Esophagus squamous epithelium (tissue), 5 donors: ENCODE results near the gene KLHL29. TPM values are rescaled to one million over a fixed set of nuclear protein-coding genes. Genes with fewer than 3 reads are reported as not detected.

Experiments
- DNase-seq: peaks from one replicate; lab custom pipeline; 2025; lab: John Stamatoyannopoulos, UW
- H3K27ac ChIP-seq, 4 donors: fragments of 200-600 bp; sonication (generic); one replicate each; pipeline ENCODE4 v1.5.1; 2016 to 2019; ENCODE audit warnings: mild to moderate bottlenecking in 1 of 4
- H3K27me3 ChIP-seq, 4 donors: fragments of 200-600 bp; sonication (generic); 1 replicate in 3 of 4; 2 replicates in 1 of 4; pipeline versions ENCODE4 v1.5.1 to v1.6.0; 2017 to 2021; ENCODE audit warnings: antibody characterized with exemption in 1 of 4
- H3K36me3 ChIP-seq, 3 donors: fragments of 200-600 bp; sonication (generic); one replicate each; pipeline ENCODE4 v1.5.1; 2016 to 2019
- H3K4me1 ChIP-seq, 3 donors: fragments of 200-600 bp; sonication (generic); one replicate each; pipeline ENCODE4 v1.5.1; 2017 to 2019
- H3K4me3 ChIP-seq, 4 donors: fragments of 200-600 bp; sonication (generic); 1 replicate in 3 of 4; 2 replicates in 1 of 4; pipeline ENCODE4 v1.5.1; 2016 to 2019; ENCODE audit warnings: mild to moderate bottlenecking in 2 of 4, moderate library complexity in 1 of 4
- H3K9me3 ChIP-seq, 3 donors: fragments of 200-600 bp; sonication (generic); one replicate each; pipeline ENCODE4 v1.5.1; 2016 to 2019
- POLR2A ChIP-seq, 4 donors: fragments of 450-650 bp; IDR thresholded peaks; one replicate each; pipeline ENCODE4 v1.6.1; 2017; ENCODE audit warnings: antibody characterized with exemption in 4 of 4, mild to moderate bottlenecking in 4 of 4, moderate library complexity in 3 of 4
- WGBS, 2 donors: methylation state at CpG; one replicate each; pipeline ENCODE4 v1.1.5; 2018; 5-methylcytosine and 5-hydroxymethylcytosine counted together
- intact Hi-C: fragments of 100-400 bp; cut with DNase I; formaldehyde crosslinking; loops from one replicate; pipeline ENCODE4 v1.15.0; 2022
- total RNA-seq, 4 donors: library from RNA; depleted of rRNA; stranded (reverse); fragments of >200 nt; gene quantifications; one replicate each; pipeline ENCODE4 v1.1.0, GENCODE V29; 2016
- TF ChIP-seq, protein P1 (sequence below), 6 experiments: fragments of 450-650 bp in 4 of 6; fragments of 200-600 bp in 2 of 6; sonication (generic) in 2 of 6; IDR thresholded peaks; one replicate each; pipeline ENCODE4 v1.5.1; 2016 to 2019; ENCODE audit warnings: antibody characterized with exemption in 6 of 6, mild to moderate bottlenecking in 4 of 6, moderate library complexity in 4 of 6
- donor health status: DM: yes; HTN: yes; CAD: no.

KLHL29 gene
- total RNA-seq, 4 donors from 2014 or later = 3.4 to 11.8 (median 5.9) TPM

DNA sequence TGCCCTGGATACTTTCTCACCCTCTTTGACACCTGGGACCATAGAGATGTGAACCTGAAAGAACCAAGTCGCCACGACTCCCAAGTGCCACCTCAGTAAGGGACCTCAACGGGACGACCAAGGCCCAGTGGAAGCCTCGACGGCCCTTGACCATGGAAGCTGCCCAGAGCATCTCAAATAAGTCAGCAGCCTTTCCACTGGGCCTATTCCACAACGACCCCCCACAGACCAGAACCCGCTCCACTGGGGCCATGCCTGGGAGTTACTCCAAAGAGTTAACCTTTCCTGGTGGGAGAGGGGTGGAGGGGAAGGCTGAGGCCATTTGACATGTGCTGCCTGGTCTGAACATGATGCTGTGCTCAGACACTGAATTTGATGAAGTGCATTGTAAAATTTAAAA, 146.9 kb downstream of the KLHL29 start:
- Histone ChIP-seq H3K27me3 (no peaks in the 10 kb centered on the region), H3K27ac (peak overlapping the region; percentile 71 to 75 (median 73)), H3K4me3 (no peak overlapping the region), H3K36me3 (no peaks in the 10 kb centered on the region), H3K4me1 (peaks cover 8 to 76% (median 20%) of the 10 kb centered on the region in 3 donors), H3K9me3 (no peaks in the 10 kb centered on the region)
- intact Hi-C loops = no loop called here
- DNase-seq = no peak
- no peak for TF ChIP-seq POLR2A (IDR thresholded peaks at IDR 0.05)
- TF ChIP-seq, protein P1, sequence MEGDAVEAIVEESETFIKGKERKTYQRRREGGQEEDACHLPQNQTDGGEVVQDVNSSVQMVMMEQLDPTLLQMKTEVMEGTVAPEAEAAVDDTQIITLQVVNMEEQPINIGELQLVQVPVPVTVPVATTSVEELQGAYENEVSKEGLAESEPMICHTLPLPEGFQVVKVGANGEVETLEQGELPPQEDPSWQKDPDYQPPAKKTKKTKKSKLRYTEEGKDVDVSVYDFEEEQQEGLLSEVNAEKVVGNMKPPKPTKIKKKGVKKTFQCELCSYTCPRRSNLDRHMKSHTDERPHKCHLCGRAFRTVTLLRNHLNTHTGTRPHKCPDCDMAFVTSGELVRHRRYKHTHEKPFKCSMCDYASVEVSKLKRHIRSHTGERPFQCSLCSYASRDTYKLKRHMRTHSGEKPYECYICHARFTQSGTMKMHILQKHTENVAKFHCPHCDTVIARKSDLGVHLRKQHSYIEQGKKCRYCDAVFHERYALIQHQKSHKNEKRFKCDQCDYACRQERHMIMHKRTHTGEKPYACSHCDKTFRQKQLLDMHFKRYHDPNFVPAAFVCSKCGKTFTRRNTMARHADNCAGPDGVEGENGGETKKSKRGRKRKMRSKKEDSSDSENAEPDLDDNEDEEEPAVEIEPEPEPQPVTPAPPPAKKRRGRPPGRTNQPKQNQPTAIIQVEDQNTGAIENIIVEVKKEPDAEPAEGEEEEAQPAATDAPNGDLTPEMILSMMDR (IDR thresholded peaks at IDR 0.05) = no peak
- WGBS, 2 donors = 60 to 81% methylated on average over 1 to 7 of the region's 8 CpGs

DNA sequence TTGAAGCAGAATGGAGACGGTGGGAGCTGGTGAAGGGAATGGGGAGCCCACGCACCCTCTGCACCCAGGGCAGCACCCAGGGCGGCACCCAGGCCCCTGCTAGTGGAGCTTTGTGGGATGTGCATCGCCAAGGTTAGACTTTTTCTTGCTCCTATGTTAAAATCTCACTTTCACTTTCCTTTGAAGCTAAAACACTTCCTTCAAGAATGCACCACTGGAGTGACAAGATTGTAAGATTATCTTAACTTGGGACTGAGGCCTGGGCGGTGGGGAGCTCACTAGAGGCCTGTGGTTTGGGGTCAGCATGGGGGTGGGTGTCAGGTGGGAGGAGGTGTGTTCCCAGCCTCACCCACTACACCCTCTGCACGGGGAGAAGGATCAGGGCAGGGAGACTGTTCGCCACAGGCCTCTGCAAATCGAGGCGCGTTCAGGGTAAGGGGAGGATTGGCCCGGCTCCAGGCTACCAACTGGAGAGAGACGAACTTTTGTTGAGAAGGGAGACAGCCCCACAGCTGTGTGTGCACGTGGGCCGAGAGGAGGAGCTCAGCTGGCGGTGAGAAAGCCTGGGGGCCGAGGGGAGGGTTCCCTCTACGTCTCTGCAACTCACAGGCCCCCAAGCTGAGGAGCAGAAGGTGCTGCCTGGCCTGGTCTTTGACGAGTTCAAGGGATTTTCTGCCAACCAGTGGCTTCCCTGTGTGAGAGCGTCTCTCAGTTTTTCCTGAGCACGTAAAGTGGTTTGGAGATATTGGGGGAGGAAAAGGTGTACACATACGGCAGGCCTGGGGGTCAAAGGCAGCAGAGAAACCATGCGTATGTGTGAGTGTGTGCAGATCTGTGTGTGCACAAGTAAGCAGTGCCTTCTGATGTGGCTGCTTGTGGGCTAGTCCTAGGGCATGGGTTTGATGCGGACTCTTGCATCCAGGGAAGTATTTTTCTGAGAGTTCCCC, 147.7 kb downstream of the KLHL29 start:
- no peak for DNase-seq
- Histone ChIP-seq H3K4me1 (peaks cover 10 to 84% (median 20%) of the 10 kb centered on the region in 3 donors), H3K9me3 (no peaks in the 10 kb centered on the region), H3K27me3 (no peaks in the 10 kb centered on the region), H3K36me3 (no peaks in the 10 kb centered on the region), H3K27ac (peak overlapping the region; percentile 71 to 75 (median 73)), H3K4me3 (peak overlapping the region in 2 of 4 donors; percentile 5 to 41)
- TF ChIP-seq, protein P1 (IDR thresholded peaks at IDR 0.05) = no peak
- TF ChIP-seq POLR2A (IDR thresholded peaks at IDR 0.05) = no peak
- intact Hi-C loops = no loop called here
- 36 to 41% methylated on average over 16 to 19 of the region's 23 CpGs for WGBS, 2 donors

DNA sequence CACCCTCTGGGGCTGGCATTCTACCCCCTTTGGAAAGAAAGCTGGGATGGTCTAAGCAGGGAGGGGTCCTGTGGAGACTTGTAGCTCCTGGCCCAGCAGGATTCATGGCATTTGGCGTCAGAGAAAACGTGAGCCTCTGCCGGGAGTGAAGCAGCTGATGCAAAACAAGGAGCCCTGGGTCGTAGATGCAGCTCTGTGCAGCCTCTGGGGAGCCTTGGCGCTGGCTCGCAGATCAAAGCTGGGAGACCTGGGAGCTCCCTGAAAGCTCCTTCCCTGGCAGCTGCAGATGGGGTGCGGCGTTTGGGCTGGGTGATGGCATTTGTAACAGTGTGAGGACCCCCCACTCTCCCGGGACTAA, 148.3 kb downstream of the KLHL29 start:
- no peak for TF ChIP-seq POLR2A (IDR thresholded peaks at IDR 0.05)
- TF ChIP-seq, protein P1 (IDR thresholded peaks at IDR 0.05) = no peak
- intact Hi-C loops = no loop called here
- DNase-seq = no peak
- H3K4me1 ChIP-seq = peaks cover 10 to 91% (median 20%) of the 10 kb centered on the region in 3 donors
- H3K36me3 ChIP-seq = no peaks in the 10 kb centered on the region
- peak overlapping the region; percentile 71 to 75 (median 73) for H3K27ac ChIP-seq
- 52% methylated on average over 3 of the region's 9 CpGs; no CpG with 5 or more reads in 1 of the 2 donors for WGBS, 2 donors
- no peaks in the 10 kb centered on the region for H3K27me3 ChIP-seq
- peak overlapping the region in 2 of 4 donors; percentile 5 to 41 for H3K4me3 ChIP-seq
- no peaks in the 10 kb centered on the region for H3K9me3 ChIP-seq

DNA sequence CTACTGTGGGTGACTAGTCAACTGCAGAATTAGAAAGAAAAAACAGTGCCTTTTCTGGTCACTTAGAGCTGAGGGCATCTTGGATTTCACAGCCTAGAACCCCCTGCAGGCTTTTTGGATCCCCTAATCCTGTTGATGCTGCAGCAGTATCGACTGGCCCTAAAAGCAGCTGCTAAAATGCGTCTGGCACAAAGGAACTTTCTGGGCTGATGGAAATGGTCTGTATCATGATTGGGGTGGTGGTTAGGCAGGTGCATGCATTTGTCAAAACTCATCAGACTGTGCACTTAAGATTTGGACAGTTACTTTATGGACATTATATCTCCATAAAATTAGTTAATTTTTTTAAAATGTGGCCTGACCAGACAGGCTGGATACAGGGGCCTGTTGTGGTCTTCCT, 149.8 kb downstream of the KLHL29 start:
- no peak overlapping the region for H3K4me3 ChIP-seq
- H3K4me1 ChIP-seq = peaks cover 10 to 86% (median 18%) of the 10 kb centered on the region in 3 donors
- no peak for DNase-seq
- TF ChIP-seq POLR2A (IDR thresholded peaks at IDR 0.05) = no peak
- TF ChIP-seq, protein P1 (IDR thresholded peaks at IDR 0.05) = no peak
- 57% methylated on average over 1 of the region's 2 CpGs; no CpG with 5 or more reads in 1 of the 2 donors for WGBS, 2 donors
- intact Hi-C loops = no loop called here
- no peaks in the 10 kb centered on the region for H3K27me3 ChIP-seq
- peak overlapping the region in 2 of 4 donors; percentile 73 to 75 for H3K27ac ChIP-seq
- no peaks in the 10 kb centered on the region for H3K36me3 ChIP-seq
- H3K9me3 ChIP-seq = no peaks in the 10 kb centered on the region

DNA sequence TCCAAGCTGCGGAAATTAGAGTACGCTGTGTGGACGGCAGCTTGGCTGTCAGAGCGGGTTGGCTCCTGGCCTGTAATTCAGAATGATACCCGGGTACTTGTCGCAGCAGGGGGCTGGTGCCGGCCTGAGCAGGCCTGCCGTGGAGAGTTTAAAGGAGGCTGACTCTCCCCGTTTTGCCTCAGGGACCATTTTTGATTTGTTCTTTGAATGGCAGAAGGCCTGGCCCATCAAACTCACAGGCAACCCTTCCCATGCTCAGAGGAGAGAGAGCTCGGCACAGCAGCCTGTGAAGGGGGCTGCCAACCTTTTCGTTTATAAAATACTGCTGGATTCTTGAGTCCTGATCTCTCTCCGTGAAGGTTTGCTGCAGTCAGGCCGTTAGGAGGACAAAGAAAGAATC, 151.3 kb downstream of the KLHL29 start:
- no peak for DNase-seq
- H3K4me1 ChIP-seq = peaks cover 10 to 80% (median 15%) of the 10 kb centered on the region in 3 donors
- no peak overlapping the region for H3K4me3 ChIP-seq
- no peaks in the 10 kb centered on the region for H3K9me3 ChIP-seq
- TF ChIP-seq, protein P1 (IDR thresholded peaks at IDR 0.05) = no peak
- TF ChIP-seq POLR2A (IDR thresholded peaks at IDR 0.05) = no peak
- no peaks in the 10 kb centered on the region for H3K27me3 ChIP-seq
- WGBS, 2 donors = 22 to 75% methylated on average over 5 to 6 of the region's 13 CpGs
- peak overlapping the region in 3 of 4 donors; percentile 43 to 75 (median 73) for H3K27ac ChIP-seq
- intact Hi-C loops = no loop called here
- no peaks in the 10 kb centered on the region for H3K36me3 ChIP-seq
